ENCODE data around the gene IL18R1. TPM values are rescaled to one million over a fixed set of nuclear protein-coding genes. Genes with fewer than 3 reads are reported as not detected.

The IL18R1 gene
- polyA plus RNA-seq, 1 experiment = not detected

GRCh38 chr2:102428573-102428972, 73.0 kb downstream of the IL18R1 start:
- Histone ChIP-seq H3K4me3 (ENCODE audit: low read depth, low read length) (no peak overlapping the region), H3K36me3 (ENCODE audit: control insufficient read depth, insufficient read depth, low read length) (no peaks in the 10 kb centered on the region), H3K27me3 (ENCODE audit: control insufficient read depth, insufficient read depth, low read length) (no peaks in the 10 kb centered on the region)
- DNase-seq (ENCODE audit: low read depth) = no peak
- ChIA-PET POLR2A (no interaction called here), CTCF (no interaction called here)
- no peak for TF ChIP-seq CTCF (IDR thresholded peaks at IDR 0.05; ENCODE audit: insufficient read depth, low read depth, low read length)

- no peak for DNase-seq (ENCODE audit: low read depth)
- no peak for TF ChIP-seq CTCF (IDR thresholded peaks at IDR 0.05; ENCODE audit: insufficient read depth, low read depth, low read length)
- Histone ChIP-seq H3K27me3 (ENCODE audit: control insufficient read depth, insufficient read depth, low read length) (no peaks in the 10 kb centered on the region; the same call in 1 of the 2 replicates), H3K36me3 (ENCODE audit: control insufficient read depth, insufficient read depth, low read length) (no peaks in the 10 kb centered on the region), H3K4me3 (ENCODE audit: low read depth, low read length) (no peak overlapping the region)
- ChIA-PET CTCF (interaction anchor here (3.7 kb wide), 1 partner anchor 11 kb away, joined by 12 read pairs; no protein-coding TSS in a partner anchor), POLR2A (no interaction called here)
These were observed 76.8 kb downstream of the IL18R1 start for GRCh38 chr2:102432386-102432785.

- no peak for DNase-seq (ENCODE audit: low read depth)
- Histone ChIP-seq H3K4me3 (ENCODE audit: low read depth, low read length) (no peak overlapping the region), H3K27me3 (ENCODE audit: control insufficient read depth, insufficient read depth, low read length) (no peaks in the 10 kb centered on the region; the same call in 1 of the 2 replicates), H3K36me3 (ENCODE audit: control insufficient read depth, insufficient read depth, low read length) (no peaks in the 10 kb centered on the region)
- no peak for TF ChIP-seq CTCF (IDR thresholded peaks at IDR 0.05; ENCODE audit: insufficient read depth, low read depth, low read length)
- ChIA-PET POLR2A (no interaction called here), CTCF (interaction anchor here (1.2 to 2.8 kb wide), 2 partner anchors 9 to 31 kb away, joined by 3 to 15 read pairs; no protein-coding TSS in a partner anchor)
These were observed 78.5 kb downstream of the IL18R1 start for GRCh38 chr2:102433973-102434654.

GRCh38 chr2:102434655-102435381, 79.2 kb downstream of the IL18R1 start:
- DNase-seq (ENCODE audit: low read depth) = no peak
- no peak for TF ChIP-seq CTCF (IDR thresholded peaks at IDR 0.05; ENCODE audit: insufficient read depth, low read depth, low read length)
- ChIA-PET POLR2A (interaction anchor here (0.5 kb wide), 1 partner anchor 189 kb away, joined by 3 read pairs; no protein-coding TSS in a partner anchor), CTCF (interaction anchor here (1.2 to 2.8 kb wide), 2 partner anchors 9 to 30 kb away, joined by 3 to 15 read pairs; no protein-coding TSS in a partner anchor)
- H3K4me3 ChIP-seq (ENCODE audit: low read depth, low read length) = no peak overlapping the region
- no peaks in the 10 kb centered on the region; the same call in 1 of the 2 replicates for H3K27me3 ChIP-seq (ENCODE audit: control insufficient read depth, insufficient read depth, low read length)
- no peaks in the 10 kb centered on the region for H3K36me3 ChIP-seq (ENCODE audit: control insufficient read depth, insufficient read depth, low read length)

GRCh38 chr2:102435741-102436140, 80.1 kb downstream of the IL18R1 start:
- ChIA-PET POLR2A (no interaction called here), CTCF (no interaction called here)
- no peak for TF ChIP-seq CTCF (IDR thresholded peaks at IDR 0.05; ENCODE audit: insufficient read depth, low read depth, low read length)
- DNase-seq (ENCODE audit: low read depth) = no peak
- no peaks in the 10 kb centered on the region for H3K36me3 ChIP-seq (ENCODE audit: control insufficient read depth, insufficient read depth, low read length)
- no peak overlapping the region for H3K4me3 ChIP-seq (ENCODE audit: low read depth, low read length)
- no peaks in the 10 kb centered on the region; the same call in 1 of the 2 replicates for H3K27me3 ChIP-seq (ENCODE audit: control insufficient read depth, insufficient read depth, low read length)

Data from BJ (cell line).